ENCODE data around the gene ASTN2. TPM values are rescaled to one million over a fixed set of nuclear protein-coding genes. Genes with fewer than 3 reads are reported as not detected.

ASTN2 gene
- total and polyA plus RNA-seq, 2 donors (not counting 3 experiments of a cell fraction or from before 2014, with no cell fraction given): 1.0 to 1.9 TPM

GRCh38 chr9:116952436-116952810 lies 462.4 kb downstream of the ASTN2 start:
- dilution Hi-C loops (cut with MboI; ENCODE audit: extremely low pct_ligation_motif_present, low sequenced_read_pairs): no loop called here

GRCh38 chr9:116951588-116952435 lies 463.0 kb downstream of the ASTN2 start:
- H3K4me1 ChIP-seq (ENCODE audit: control insufficient read depth, extremely low read depth, insufficient read depth, low read length): no peaks in the 10 kb centered on the region
- FAIRE-seq (no peak), DNase-seq (ENCODE audit: low read depth, low spot score) (no peak)
- no peak for TF ChIP-seq FOS (IDR thresholded peaks at IDR 0.05; ENCODE audit: borderline replicate concordance, insufficient read depth, low read length)
- TF ChIP-seq MYC (IDR thresholded peaks at IDR 0.05; ENCODE audit: low read depth, low read length): no peak
- no peak for TF ChIP-seq MAX (IDR thresholded peaks at IDR 0.05; ENCODE audit: insufficient read depth, insufficient read length)
- TF ChIP-seq GATA2 (IDR thresholded peaks at IDR 0.05; ENCODE audit: insufficient read depth, insufficient read length, low read depth, low read length): no peak
- no peak for TF ChIP-seq JUN (IDR thresholded peaks at IDR 0.05; ENCODE audit: borderline replicate concordance, insufficient read depth, insufficient read length, low read depth)
- TF ChIP-seq CTCF (IDR thresholded peaks at IDR 0.05; ENCODE audit: extremely low read depth in 1 of 2, insufficient read depth in 1 of 2, low read depth in 1 of 2, low read length in 2 of 2): no peak
- TF ChIP-seq EZH2 (IDR thresholded peaks at IDR 0.05; ENCODE audit: borderline replicate concordance, low read depth, low read length, severe bottlenecking): no peak
- no peak for TF ChIP-seq POLR2A (IDR thresholded peaks at IDR 0.05; ENCODE audit: low read depth, low read length)
- TF ChIP-seq POLR2AphosphoS5 (IDR thresholded peaks at IDR 0.05; ENCODE audit: insufficient read depth, low read depth, low read length): no peak
- no peaks in the 10 kb centered on the region for H3K79me2 ChIP-seq (ENCODE audit: control insufficient read depth, insufficient read depth, low read length)
- BruUV-seq (replicated peaks): no TSS peak
- peaks cover 2% of the 10 kb centered on the region for H3K9me3 ChIP-seq (replicated peaks; ENCODE audit: control insufficient read depth, insufficient read depth, low read length)
- no peaks in the 10 kb centered on the region for H3K27me3 ChIP-seq (ENCODE audit: control insufficient read depth in 2 of 2, insufficient read depth in 2 of 2, low read length in 2 of 2)
- H4K20me1 ChIP-seq (replicated peaks; ENCODE audit: control insufficient read depth, extremely low read depth, insufficient read depth, low read length): no peaks in the 10 kb centered on the region
- no peak overlapping the region for H3K4me3 ChIP-seq (replicated peaks in 1 of 3; ENCODE audit: insufficient read depth in 1 of 3, low read depth in 1 of 3, low read length in 3 of 3)
- H3K9ac ChIP-seq (replicated peaks; ENCODE audit: extremely low read depth, insufficient read depth, low read length): no peak overlapping the region
- H2AFZ ChIP-seq (ENCODE audit: low read depth, low read length): no peak overlapping the region
- H3K9me1 ChIP-seq (replicated peaks; ENCODE audit: control insufficient read depth, extremely low read depth, insufficient read depth, low read length): no peaks in the 10 kb centered on the region
- ChIA-PET POLR2A (no interaction called here), CTCF (no interaction called here)
- no peak overlapping the region for H3K27ac ChIP-seq (ENCODE audit: insufficient read depth, low read depth, low read length)
- intact Hi-C loops (cut with micrococcal nuclease) (no loop called here), dilution Hi-C loops (cut with MboI; ENCODE audit: extremely low pct_ligation_motif_present, low sequenced_read_pairs) (no loop called here)
- no peak overlapping the region for H3K4me2 ChIP-seq (ENCODE audit: insufficient read depth, low read length)
- H3K36me3 ChIP-seq (ENCODE audit: control insufficient read depth in 2 of 2, extremely low read depth in 1 of 2, insufficient read depth in 2 of 2, low read length in 2 of 2): no peaks in the 10 kb centered on the region

More at GRCh38 chr9:116952436-116952810, 462.4 kb downstream of the ASTN2 start:
- no peaks in the 10 kb centered on the region for H3K9me1 ChIP-seq (replicated peaks; ENCODE audit: control insufficient read depth, extremely low read depth, insufficient read depth, low read length)
- no peaks in the 10 kb centered on the region for H3K27me3 ChIP-seq (ENCODE audit: control insufficient read depth in 2 of 2, insufficient read depth in 2 of 2, low read length in 2 of 2)
- H3K36me3 ChIP-seq (ENCODE audit: control insufficient read depth in 2 of 2, extremely low read depth in 1 of 2, insufficient read depth in 2 of 2, low read length in 2 of 2): no peaks in the 10 kb centered on the region
- H3K4me1 ChIP-seq (ENCODE audit: control insufficient read depth, extremely low read depth, insufficient read depth, low read length): no peaks in the 10 kb centered on the region
- H2AFZ ChIP-seq (ENCODE audit: low read depth, low read length): no peak overlapping the region
- no peak overlapping the region for H3K27ac ChIP-seq (ENCODE audit: insufficient read depth, low read depth, low read length)
- FAIRE-seq (no peak), DNase-seq (ENCODE audit: low read depth, low spot score) (no peak)
- H4K20me1 ChIP-seq (replicated peaks; ENCODE audit: control insufficient read depth, extremely low read depth, insufficient read depth, low read length): no peaks in the 10 kb centered on the region
- ChIA-PET POLR2A (no interaction called here), CTCF (no interaction called here)
- no peak overlapping the region for H3K9ac ChIP-seq (replicated peaks; ENCODE audit: extremely low read depth, insufficient read depth, low read length)
- intact Hi-C loops (cut with micrococcal nuclease): no loop called here
- no peak overlapping the region for H3K4me3 ChIP-seq (replicated peaks in 1 of 3; ENCODE audit: insufficient read depth in 1 of 3, low read depth in 1 of 3, low read length in 3 of 3)
- TF ChIP-seq MYC (IDR thresholded peaks at IDR 0.05; ENCODE audit: low read depth, low read length) (no peak), MAX (IDR thresholded peaks at IDR 0.05; ENCODE audit: insufficient read depth, insufficient read length) (no peak), EZH2 (IDR thresholded peaks at IDR 0.05; ENCODE audit: borderline replicate concordance, low read depth, low read length, severe bottlenecking) (no peak), FOS (IDR thresholded peaks at IDR 0.05; ENCODE audit: borderline replicate concordance, insufficient read depth, low read length) (no peak), POLR2AphosphoS5 (IDR thresholded peaks at IDR 0.05; ENCODE audit: insufficient read depth, low read depth, low read length) (no peak), POLR2A (IDR thresholded peaks at IDR 0.05; ENCODE audit: low read depth, low read length) (no peak), GATA2 (IDR thresholded peaks at IDR 0.05; ENCODE audit: insufficient read depth, insufficient read length, low read depth, low read length) (no peak), JUN (IDR thresholded peaks at IDR 0.05; ENCODE audit: borderline replicate concordance, insufficient read depth, insufficient read length, low read depth) (no peak)
- H3K4me2 ChIP-seq (ENCODE audit: insufficient read depth, low read length): no peak overlapping the region
- no TSS peak for BruUV-seq (replicated peaks)
- no peaks in the 10 kb centered on the region for H3K79me2 ChIP-seq (ENCODE audit: control insufficient read depth, insufficient read depth, low read length)
- peaks cover 2% of the 10 kb centered on the region for H3K9me3 ChIP-seq (replicated peaks; ENCODE audit: control insufficient read depth, insufficient read depth, low read length)

All from endothelial cell of umbilical vein (primary cell).